SK-N-MC (cell line): ENCODE measurements around the gene LAMC3.

Source experiments
- EZH2 ChIP-seq: fragments of 200-600 bp; sonication (generic); IDR thresholded peaks from one replicate; pipeline ENCODE4 v1.6.1; 2017; ENCODE audit warnings: antibody characterized with exemption
- POLR2AphosphoS5 ChIP-seq: IDR thresholded peaks from 2 replicates; pipeline ENCODE4 v1.6.1; 2012; ENCODE audit warnings: mild to moderate bottlenecking, low read depth, low read length, borderline replicate concordance

GRCh38 chr9:131045300-131046092, 36.5 kb downstream of the LAMC3 start:
- no peak for TF ChIP-seq POLR2AphosphoS5
- TF ChIP-seq EZH2, result no peak
